HEK293 (cell line): Measurements from ENCODE around the gene HS3ST4.
A peak's percentile ranks its signal among the peaks of the same experiment; 100 is the strongest.
"Not testable (repeated sequence)": the region's sequence is repeated elsewhere in the genome, so short reads cannot be mapped to it uniquely, and the experiment has no call there.

Source experiments
- CTCF ChIA-PET: fragments of 350-600 bp; formaldehyde crosslinking; extraction: SDS; loops from one replicate; lab custom pipeline; 2021; ENCODE audit warnings: antibody characterized with exemption; lab: Yijun Ruan, JAX
- POLR2A ChIA-PET: fragments of 300-600 bp; formaldehyde crosslinking; extraction: SDS; loops from one replicate; lab custom pipeline; 2020; ENCODE audit warnings: antibody characterized with exemption, inconsistent platforms; lab: Yijun Ruan, JAX
- H3K27ac ChIP-seq: fragments of 200-500 bp; sonication (Bioruptor generic); 2 replicates; pipeline ENCODE4 v1.5.1; 2014; ENCODE audit warnings: low read depth, low read length, control low read depth, inconsistent platforms; ENCODE audit errors: extremely low read depth
- H3K36me3 ChIP-seq, 2 experiments: fragments of 200-500 bp in 1 of 2; sonication (Bioruptor generic) in 1 of 2; 1 replicate in 1 of 2; 2 replicates in 1 of 2; pipeline ENCODE4 v1.5.1; 2014 to 2017; ENCODE audit warnings: inconsistent platforms in 2 of 2, low read length in 2 of 2; ENCODE audit not compliant: control insufficient read depth in 2 of 2, insufficient read depth in 1 of 2
- H3K4me1 ChIP-seq: fragments of 200-500 bp; sonication (Bioruptor generic); 2 replicates; pipeline ENCODE4 v1.5.1; 2014; ENCODE audit warnings: mild to moderate bottlenecking, low read length, inconsistent platforms; ENCODE audit not compliant: control insufficient read depth, insufficient read depth
- H3K4me3 ChIP-seq: 2 replicates; pipeline ENCODE4 v1.5.1; 2011; ENCODE audit warnings: low read depth, mild to moderate bottlenecking, control low read depth, low read length, moderate library complexity
- H3K9me3 ChIP-seq: fragments of 200-500 bp; sonication (Bioruptor generic); 2 replicates; pipeline ENCODE4 v1.5.1; 2014; ENCODE audit warnings: low read depth, low read length, inconsistent platforms; ENCODE audit not compliant: control insufficient read depth, insufficient read depth
- PATZ1 ChIP-seq: fragments of 450-650 bp; formaldehyde crosslinking; IDR thresholded peaks from 2 replicates; pipeline ENCODE4 v1.5.1; 2016; ENCODE audit warnings: missing biosample characterization, missing genetic modification characterization
- ZBTB48 ChIP-seq: fragments of 450-650 bp; formaldehyde crosslinking; IDR thresholded peaks from 2 replicates; pipeline ENCODE4 v1.5.1; 2016; ENCODE audit warnings: missing biosample characterization, missing genetic modification characterization
- ZNF133 ChIP-seq: fragments of 450-650 bp; formaldehyde crosslinking; IDR thresholded peaks from 2 replicates; pipeline ENCODE4 v1.5.1; 2016; ENCODE audit warnings: missing biosample characterization, missing genetic modification characterization
- ZNF138 ChIP-seq: fragments of 450-650 bp; formaldehyde crosslinking; IDR thresholded peaks from 2 replicates; pipeline ENCODE4 v1.5.1; 2016; ENCODE audit warnings: missing biosample characterization, missing genetic modification characterization, borderline replicate concordance
- ZNF146 ChIP-seq: fragments of 450-650 bp; formaldehyde crosslinking; IDR thresholded peaks from 2 replicates; pipeline ENCODE4 v1.5.1; 2016; ENCODE audit warnings: missing biosample characterization, missing genetic modification characterization
- ZNF155 ChIP-seq: fragments of 450-650 bp; formaldehyde crosslinking; IDR thresholded peaks from 2 replicates; pipeline ENCODE4 v1.5.1; 2016; ENCODE audit warnings: missing biosample characterization, missing genetic modification characterization
- ZNF324 ChIP-seq: fragments of 450-650 bp; formaldehyde crosslinking; IDR thresholded peaks from 2 replicates; pipeline ENCODE4 v1.5.1; 2016; ENCODE audit warnings: missing biosample characterization, missing genetic modification characterization
- ZNF37A ChIP-seq: fragments of 450-650 bp; IDR thresholded peaks from 2 replicates; pipeline ENCODE4 v1.5.1; 2018; ENCODE audit warnings: missing biosample characterization, missing genetic modification characterization
- ZNF560 ChIP-seq: fragments of 450-650 bp; formaldehyde crosslinking; IDR thresholded peaks from 2 replicates; pipeline ENCODE4 v1.5.1; 2017; ENCODE audit warnings: missing biosample characterization, missing genetic modification characterization, borderline replicate concordance
- ZNF704 ChIP-seq: fragments of 450-650 bp; formaldehyde crosslinking; IDR thresholded peaks from 2 replicates; pipeline ENCODE4 v1.5.1; 2016; ENCODE audit warnings: missing biosample characterization, missing genetic modification characterization
- ZNF792 ChIP-seq: fragments of 450-650 bp; formaldehyde crosslinking; IDR thresholded peaks from 2 replicates; pipeline ENCODE4 v1.5.1; 2016; ENCODE audit warnings: missing biosample characterization, missing genetic modification characterization
- ZSCAN30 ChIP-seq: fragments of 450-650 bp; IDR thresholded peaks from 2 replicates; pipeline ENCODE4 v1.5.1; 2018; ENCODE audit warnings: missing biosample characterization, mild to moderate bottlenecking, missing genetic modification characterization, moderate library complexity
- ZSCAN4 ChIP-seq: fragments of 450-650 bp; formaldehyde crosslinking; IDR thresholded peaks from 2 replicates; pipeline ENCODE4 v1.5.1; 2017; ENCODE audit warnings: missing biosample characterization, missing genetic modification characterization
- TF ChIP-seq, protein P1 (sequence below): fragments of 450-650 bp; formaldehyde crosslinking; IDR thresholded peaks from 2 replicates; pipeline ENCODE4 v1.5.1; 2017; ENCODE audit warnings: missing biosample characterization, missing genetic modification characterization
- TF ChIP-seq, protein P2 (sequence below): fragments of 450-650 bp; formaldehyde crosslinking; IDR thresholded peaks from 2 replicates; pipeline ENCODE4 v1.5.1; 2016; ENCODE audit warnings: missing biosample characterization, missing genetic modification characterization, low read depth
- TF ChIP-seq, protein P3 (sequence below): fragments of 450-650 bp; formaldehyde crosslinking; IDR thresholded peaks from 2 replicates; pipeline ENCODE4 v1.5.0; 2017; ENCODE audit warnings: missing biosample characterization, missing genetic modification characterization, borderline replicate concordance
- TF ChIP-seq, protein P4 (sequence below): fragments of 450-650 bp; formaldehyde crosslinking; conservative IDR thresholded peaks from 2 replicates; pipeline ENCODE4 v1.5.1; 2016; ENCODE audit warnings: low read depth, missing biosample characterization, missing genetic modification characterization

The HS3ST4 gene

GRCh38 chr16:26091511-26091910 lies 399.8 kb downstream of the HS3ST4 start (continued):
- TF ChIP-seq, protein P1, sequence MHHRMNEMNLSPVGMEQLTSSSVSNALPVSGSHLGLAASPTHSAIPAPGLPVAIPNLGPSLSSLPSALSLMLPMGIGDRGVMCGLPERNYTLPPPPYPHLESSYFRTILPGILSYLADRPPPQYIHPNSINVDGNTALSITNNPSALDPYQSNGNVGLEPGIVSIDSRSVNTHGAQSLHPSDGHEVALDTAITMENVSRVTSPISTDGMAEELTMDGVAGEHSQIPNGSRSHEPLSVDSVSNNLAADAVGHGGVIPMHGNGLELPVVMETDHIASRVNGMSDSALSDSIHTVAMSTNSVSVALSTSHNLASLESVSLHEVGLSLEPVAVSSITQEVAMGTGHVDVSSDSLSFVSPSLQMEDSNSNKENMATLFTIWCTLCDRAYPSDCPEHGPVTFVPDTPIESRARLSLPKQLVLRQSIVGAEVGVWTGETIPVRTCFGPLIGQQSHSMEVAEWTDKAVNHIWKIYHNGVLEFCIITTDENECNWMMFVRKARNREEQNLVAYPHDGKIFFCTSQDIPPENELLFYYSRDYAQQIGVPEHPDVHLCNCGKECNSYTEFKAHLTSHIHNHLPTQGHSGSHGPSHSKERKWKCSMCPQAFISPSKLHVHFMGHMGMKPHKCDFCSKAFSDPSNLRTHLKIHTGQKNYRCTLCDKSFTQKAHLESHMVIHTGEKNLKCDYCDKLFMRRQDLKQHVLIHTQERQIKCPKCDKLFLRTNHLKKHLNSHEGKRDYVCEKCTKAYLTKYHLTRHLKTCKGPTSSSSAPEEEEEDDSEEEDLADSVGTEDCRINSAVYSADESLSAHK, result no peak
- no peak for TF ChIP-seq ZSCAN4 (tag by site-specific recombination)
- TF ChIP-seq ZSCAN30 (tag by site-specific recombination), result no peak
- TF ChIP-seq, all 188 proteins: peak for 0

- POLR2A ChIA-PET, H3K27ac ChIP-seq, H3K4me1 ChIP-seq, H3K9me3 ChIP-seq: not testable (repeated sequence)
- TF ChIP-seq ZNF146 (tag by site-specific recombination), result peak; percentile 82
- TF ChIP-seq, all 188 proteins: peak for 1; not testable (repeated sequence) for 187
- H3K36me3 ChIP-seq, CTCF ChIA-PET, H3K4me3 ChIP-seq: not testable (repeated sequence)
These were observed 406.4 kb downstream of the HS3ST4 start for GRCh38 chr16:26098206-26098605.

DNA sequence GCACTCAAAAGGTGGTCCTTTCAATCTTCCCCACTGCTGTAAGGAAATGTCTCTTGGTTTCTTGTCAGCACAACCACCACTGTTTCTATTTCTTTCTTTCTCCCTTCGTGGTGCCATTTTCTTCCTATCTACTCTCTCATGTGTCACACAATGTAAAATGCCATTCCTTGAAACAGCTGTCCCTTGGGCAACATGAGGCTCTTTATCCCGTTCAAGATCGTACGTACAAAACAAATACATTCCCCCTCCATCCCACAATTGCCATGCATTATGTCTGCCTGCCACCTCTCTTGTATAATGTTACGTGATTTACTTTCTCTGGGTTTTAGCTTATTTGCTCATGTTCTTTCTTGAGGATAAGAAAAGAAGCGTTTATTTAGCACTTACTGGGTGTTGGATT lies 410.6 kb downstream of the HS3ST4 start:
- Histone ChIP-seq H3K36me3 (no peaks in the 10 kb centered on the region), H3K9me3 (no peaks in the 10 kb centered on the region), H3K27ac (no peak overlapping the region), H3K4me3 (no peak overlapping the region), H3K4me1 (no peaks in the 10 kb centered on the region)
- ChIA-PET POLR2A (no interaction called here), CTCF (no interaction called here)
- TF ChIP-seq PATZ1 (no peak), ZNF155 (tag by site-specific recombination) (no peak), ZBTB48 (tag by site-specific recombination) (no peak), ZNF133 (tag by site-specific recombination) (no peak), ZNF324 (no peak), ZNF37A (tag by site-specific recombination) (no peak), ZNF792 (tag by site-specific recombination) (no peak), ZNF560 (tag by site-specific recombination) (no peak), ZNF138 (no peak), ZNF704 (tag by site-specific recombination) (no peak)
- TF ChIP-seq, protein P2, sequence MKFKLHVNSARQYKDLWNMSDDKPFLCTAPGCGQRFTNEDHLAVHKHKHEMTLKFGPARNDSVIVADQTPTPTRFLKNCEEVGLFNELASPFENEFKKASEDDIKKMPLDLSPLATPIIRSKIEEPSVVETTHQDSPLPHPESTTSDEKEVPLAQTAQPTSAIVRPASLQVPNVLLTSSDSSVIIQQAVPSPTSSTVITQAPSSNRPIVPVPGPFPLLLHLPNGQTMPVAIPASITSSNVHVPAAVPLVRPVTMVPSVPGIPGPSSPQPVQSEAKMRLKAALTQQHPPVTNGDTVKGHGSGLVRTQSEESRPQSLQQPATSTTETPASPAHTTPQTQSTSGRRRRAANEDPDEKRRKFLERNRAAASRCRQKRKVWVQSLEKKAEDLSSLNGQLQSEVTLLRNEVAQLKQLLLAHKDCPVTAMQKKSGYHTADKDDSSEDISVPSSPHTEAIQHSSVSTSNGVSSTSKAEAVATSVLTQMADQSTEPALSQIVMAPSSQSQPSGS (tag by site-specific recombination), result no peak
- TF ChIP-seq, protein P3, sequence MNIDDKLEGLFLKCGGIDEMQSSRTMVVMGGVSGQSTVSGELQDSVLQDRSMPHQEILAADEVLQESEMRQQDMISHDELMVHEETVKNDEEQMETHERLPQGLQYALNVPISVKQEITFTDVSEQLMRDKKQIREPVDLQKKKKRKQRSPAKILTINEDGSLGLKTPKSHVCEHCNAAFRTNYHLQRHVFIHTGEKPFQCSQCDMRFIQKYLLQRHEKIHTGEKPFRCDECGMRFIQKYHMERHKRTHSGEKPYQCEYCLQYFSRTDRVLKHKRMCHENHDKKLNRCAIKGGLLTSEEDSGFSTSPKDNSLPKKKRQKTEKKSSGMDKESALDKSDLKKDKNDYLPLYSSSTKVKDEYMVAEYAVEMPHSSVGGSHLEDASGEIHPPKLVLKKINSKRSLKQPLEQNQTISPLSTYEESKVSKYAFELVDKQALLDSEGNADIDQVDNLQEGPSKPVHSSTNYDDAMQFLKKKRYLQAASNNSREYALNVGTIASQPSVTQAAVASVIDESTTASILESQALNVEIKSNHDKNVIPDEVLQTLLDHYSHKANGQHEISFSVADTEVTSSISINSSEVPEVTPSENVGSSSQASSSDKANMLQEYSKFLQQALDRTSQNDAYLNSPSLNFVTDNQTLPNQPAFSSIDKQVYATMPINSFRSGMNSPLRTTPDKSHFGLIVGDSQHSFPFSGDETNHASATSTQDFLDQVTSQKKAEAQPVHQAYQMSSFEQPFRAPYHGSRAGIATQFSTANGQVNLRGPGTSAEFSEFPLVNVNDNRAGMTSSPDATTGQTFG (tag by site-specific recombination), result no peak
- TF ChIP-seq, protein P4, sequence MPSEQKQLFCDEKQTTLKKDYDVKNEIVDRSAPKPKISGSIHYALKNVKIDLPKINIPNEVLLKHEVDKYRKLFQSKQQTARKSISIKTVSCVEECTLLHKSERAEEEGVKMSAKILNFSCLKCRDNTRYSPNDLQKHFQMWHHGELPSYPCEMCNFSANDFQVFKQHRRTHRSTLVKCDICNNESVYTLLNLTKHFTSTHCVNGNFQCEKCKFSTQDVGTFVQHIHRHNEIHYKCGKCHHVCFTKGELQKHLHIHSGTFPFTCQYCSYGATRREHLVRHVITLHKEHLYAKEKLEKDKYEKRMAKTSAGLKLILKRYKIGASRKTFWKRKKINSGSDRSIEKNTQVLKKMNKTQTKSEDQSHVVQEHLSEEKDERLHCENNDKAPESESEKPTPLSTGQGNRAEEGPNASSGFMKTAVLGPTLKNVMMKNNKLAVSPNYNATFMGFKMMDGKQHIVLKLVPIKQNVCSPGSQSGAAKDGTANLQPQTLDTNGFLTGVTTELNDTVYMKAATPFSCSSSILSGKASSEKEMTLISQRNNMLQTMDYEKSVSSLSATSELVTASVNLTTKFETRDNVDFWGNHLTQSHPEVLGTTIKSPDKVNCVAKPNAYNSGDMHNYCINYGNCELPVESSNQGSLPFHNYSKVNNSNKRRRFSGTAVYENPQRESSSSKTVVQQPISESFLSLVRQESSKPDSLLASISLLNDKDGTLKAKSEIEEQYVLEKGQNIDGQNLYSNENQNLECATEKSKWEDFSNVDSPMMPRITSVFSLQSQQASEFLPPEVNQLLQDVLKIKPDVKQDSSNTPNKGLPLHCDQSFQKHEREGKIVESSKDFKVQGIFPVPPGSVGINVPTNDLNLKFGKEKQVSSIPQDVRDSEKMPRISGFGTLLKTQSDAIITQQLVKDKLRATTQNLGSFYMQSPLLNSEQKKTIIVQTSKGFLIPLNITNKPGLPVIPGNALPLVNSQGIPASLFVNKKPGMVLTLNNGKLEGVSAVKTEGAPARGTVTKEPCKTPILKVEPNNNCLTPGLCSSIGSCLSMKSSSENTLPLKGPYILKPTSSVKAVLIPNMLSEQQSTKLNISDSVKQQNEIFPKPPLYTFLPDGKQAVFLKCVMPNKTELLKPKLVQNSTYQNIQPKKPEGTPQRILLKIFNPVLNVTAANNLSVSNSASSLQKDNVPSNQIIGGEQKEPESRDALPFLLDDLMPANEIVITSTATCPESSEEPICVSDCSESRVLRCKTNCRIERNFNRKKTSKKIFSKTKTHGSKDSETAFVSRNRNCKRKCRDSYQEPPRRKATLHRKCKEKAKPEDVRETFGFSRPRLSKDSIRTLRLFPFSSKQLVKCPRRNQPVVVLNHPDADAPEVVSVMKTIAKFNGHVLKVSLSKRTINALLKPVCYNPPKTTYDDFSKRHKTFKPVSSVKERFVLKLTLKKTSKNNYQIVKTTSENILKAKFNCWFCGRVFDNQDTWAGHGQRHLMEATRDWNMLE (tag by site-specific recombination), result no peak
